Measurements from ENCODE around the gene TIMP2.
"Not testable (repeated sequence)": the region's sequence is repeated elsewhere in the genome, so short reads cannot be mapped to it uniquely, and the experiment has no call there.

TIMP2 gene

DNA sequence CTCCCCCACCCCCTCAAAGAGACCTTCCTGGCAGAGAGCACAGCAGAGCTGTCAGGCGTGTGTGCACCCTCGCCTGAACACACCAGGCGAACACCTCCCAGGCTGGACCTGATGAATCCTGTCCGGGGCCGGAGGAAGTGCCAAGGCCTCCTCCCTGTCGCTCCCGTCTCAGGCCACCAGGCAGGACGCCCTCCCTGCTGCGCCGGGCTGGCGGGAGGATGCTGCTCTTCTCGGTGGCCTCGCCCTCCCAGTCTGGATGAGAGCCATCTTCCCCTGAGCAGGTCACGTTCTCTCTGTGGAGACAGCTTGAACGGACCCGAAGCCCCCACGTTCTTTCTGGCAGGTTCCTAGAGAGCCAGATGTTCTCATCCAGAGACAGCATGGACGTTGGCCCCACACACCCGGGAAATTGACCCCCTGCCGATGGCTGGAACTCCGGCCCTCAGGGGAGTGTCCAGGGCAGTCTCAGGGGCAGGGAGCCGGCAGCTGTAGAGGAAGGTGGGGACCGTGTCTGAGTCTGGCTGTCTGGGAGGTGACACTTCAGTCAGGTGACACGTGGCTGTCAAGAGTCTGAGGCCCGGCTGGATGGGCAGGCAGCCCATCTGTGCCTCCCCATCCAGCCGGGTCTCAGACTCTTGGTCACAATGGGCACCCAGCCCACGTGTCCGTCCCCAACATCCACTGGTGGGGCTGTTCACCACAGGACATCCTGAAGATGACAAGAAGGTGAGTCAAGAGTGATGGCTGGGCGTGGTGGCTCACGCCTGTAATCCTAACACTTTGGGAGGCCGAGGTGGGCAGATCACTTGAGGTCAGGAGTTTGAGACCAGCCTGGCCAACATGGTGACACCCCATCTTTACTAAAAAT is 5.0 kb upstream of the TIMP2 start:
- DNase-seq, result no peak

DNA sequence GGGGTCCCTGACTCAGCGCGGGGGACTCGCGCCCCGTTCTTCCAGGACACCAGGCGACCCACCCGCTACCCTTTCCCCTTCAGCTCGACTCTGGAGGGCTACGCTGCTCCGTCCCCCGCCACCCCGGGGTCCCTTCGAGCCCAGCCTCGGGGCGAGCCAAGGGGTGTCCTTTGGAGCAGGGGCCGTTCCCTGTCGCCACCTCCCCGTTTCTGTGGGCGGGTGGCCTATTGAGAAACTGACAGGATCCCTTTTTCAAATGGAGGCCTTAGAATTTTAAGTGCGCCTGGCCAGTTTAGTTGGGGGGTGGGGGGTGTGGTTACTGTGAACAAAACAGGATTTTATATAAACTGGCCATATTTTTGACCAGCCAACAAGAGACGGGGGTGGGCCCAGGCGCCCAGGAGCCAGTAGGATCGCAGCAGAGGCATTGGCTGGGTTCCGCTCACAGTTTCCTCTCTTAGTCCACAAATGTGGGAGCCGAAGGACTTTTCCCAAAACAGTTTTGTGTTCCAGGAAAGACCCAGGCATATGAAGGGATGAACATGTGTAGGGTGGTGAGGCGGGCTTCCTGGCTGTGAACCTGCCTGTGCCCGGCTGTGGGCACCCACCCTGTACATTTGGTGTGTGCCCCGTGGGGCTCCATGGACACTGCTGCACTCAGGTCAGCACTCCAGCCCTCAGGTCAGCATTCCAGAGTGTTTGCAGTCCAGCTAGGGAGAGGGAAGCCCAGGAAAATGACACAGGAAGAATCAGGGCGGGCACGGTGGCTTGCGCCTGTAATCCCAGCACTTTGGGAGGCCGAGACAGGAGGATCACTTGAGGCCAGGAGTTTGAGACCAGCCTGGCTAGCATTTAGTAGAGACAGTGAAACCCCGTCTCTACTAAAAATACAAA is 722 bp upstream of the TIMP2 start:
- DNase-seq, result no peak

DNA sequence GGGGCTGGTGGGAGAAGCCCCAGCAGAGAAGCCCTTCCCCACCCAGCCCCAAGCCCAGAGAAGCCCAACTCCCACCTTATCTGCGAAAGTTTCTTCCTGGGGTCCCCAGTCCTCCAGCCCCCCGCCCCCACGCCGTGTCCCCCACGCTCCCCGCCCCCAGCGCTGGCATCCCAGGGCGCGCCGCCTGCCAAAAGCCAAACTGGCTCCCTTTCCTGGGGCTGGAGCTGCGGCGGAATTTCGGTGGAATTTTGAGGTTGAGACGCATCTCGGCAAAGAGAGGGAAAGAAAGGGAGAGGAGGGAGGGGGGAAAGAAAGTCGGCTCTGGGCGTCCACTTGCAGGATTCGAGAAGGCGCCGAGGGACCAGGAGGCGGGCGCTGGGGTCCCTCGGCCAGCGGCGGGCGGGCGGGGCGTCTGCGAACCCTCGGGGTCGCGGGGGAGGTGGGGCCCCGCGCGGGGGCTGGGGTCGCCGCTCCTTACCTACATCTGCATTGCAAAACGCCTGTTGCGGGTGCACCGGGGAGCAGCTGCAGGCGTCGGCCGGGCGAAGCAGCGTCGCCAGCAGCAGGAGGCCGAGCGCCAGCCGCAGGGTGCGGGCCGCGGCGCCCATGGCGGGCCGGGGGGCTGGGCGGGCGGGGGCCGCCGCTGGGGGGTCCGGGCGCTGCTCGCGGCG is 571 bp downstream of the TIMP2 start:
- DNase-seq, result no peak

DNA sequence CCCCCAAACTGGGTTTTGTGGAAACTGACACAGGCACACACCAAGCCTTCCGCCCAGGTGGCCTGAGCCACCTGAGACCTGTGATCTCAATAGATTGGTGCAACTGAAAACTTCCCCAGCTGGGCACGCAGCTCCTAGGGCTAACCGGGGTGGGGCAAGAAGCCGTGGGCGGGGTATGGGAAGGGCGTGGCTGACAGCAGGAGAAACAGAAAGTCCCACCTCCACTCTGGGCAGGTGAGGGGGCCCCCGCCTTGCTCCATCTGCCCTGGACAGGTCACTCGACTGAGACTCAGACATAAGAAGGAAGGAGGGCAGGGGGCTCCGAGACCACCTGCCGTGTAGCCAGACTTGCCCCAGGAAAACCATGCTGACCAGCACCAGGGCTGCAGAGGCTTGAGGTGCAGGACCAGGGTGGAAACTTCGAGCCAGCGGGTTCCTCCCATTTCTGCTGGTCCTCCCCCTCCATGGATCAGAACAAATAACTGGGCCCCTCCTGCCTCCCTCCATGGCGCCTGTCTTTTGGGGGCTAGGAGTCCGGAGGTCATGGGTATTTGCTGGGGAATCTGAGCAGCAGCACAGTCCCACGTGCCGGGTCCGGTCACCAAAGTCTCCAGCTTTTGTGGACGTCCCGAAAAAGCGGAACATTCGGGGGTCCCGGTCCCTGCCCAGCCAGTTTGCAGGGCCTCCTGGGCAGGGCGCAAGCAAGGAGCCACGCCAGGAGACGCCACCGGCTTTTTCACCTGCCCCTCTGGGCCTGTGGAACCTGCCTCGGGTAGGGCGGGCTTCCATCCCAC is 1.3 kb downstream of the TIMP2 start:
- no peak for DNase-seq

DNA sequence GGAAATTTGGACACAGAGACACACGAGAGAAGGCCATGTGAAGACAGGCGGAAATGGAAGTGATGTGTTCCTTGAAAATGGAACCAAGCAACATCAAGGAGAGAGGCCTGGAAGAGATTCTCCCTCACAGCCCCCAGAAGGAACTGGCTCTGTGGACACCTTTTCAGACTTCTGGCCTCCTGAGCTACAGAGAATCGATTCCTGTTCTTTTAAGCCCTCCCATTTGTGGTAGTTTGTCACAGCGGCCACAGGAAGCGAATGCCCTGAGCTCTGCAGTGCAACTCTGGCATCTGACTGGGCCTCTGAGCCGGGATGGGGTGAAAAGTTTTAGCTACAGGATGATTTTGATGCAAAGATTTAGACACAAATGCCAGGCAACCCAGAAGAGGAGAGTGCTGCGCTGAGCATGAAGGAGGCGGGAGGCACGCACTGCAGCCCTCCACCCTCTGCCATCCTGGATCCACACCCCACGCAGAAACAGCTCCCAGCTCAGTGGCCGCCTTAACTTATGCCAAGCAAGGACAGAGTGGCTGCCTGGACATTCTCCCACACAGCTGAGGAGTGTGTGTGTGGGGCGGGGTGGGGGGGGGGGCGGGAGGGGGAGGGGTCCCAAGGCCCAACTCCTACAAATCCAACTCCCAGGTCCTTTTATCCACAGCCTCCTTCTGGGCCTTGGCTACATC is 2.2 kb downstream of the TIMP2 start:
- DNase-seq, result no peak

DNA sequence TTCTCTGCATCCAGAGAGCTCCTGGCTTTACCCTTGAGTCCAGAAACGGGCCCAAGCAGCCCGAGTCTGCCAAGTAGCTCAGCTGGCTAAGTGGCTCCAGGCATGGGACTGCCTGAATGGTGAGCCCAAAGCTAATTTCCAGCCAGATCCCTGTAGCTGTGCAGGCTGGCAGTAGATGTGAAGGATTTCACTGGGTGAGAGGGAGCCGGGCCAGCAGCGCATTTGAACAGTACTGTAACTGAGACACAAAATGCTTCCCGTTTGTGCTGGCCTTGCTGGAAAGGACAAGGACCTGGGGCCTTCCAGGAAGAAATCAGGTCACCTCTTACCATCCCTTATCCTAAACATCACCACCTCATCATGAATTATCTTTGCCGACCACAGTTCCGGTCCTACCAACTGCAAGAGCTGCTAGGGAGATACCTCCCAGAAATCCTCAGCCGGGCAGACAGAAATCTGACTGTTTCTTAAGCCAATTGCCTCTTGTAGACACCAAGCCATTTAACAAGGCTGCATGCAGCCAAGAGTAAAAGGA is 3.7 kb downstream of the TIMP2 start:
- DNase-seq, result no peak

DNA sequence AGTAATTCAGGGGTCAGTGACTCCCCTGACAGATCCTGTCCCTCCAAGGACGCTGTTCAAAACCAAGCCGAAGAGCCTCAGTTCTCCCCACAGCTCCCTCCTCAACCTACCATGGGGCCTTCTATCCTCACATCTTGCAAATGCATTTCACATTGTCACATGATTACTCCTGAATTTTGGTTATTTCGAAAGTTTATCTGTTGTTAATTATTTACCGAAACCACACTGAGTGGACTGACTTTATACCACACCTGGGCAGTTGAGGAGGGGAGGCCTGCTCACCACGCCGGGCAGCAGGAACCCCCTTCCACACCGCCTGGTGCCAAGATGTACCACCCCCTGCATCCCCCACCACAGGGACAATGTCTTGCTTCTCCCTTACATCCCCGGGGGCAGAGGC is 4.7 kb downstream of the TIMP2 start:
- DNase-seq, result no peak

DNA sequence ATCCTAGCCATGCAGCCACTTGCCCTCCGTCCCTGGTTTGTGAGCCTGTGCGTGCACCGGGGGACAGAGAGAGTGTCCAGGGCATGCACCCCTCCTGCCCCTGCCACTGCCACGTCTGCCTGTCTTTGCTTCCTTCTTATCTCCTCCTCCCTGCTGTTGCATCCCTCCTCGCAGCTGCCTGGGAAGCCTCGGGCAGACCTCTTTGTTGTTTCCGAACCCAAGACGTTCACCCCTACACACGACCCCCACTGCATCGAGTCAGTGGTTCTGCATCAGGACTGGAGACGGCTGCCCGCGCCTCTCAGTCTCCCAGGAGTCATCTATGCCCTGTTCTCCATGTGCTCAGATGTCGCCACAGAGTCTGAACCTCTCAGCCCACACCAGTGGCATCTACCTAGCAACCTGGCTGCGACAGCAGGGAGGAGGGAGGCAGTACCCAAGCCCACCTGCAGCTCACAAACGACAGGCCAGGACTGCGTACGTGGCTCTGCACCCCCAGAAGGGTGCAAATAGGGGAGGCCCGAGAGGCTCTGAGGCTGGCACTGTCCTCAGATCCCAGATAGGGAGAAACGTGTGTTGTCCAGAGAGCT is 5.2 kb downstream of the TIMP2 start:
- DNase-seq, result no peak

DNA sequence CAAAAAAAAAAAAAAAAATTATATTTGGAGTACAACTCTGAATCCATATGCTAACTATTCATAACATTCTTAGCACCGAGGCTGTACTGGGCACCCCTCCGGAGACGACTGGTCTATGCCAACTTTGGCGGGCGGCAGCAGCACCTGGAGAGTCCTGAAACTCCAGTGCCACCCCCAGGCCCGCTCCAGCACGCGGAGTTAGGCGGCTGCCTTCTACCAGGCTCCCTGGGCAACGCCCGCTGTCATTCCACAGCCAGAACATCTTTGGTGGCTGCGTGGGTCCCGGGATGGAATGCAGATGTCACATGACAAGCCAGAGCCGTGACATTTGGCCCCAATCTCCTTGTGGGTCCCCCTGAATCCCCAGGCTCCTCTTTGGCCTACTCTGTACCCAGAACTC is 6.2 kb downstream of the TIMP2 start:
- no peak for DNase-seq

DNA sequence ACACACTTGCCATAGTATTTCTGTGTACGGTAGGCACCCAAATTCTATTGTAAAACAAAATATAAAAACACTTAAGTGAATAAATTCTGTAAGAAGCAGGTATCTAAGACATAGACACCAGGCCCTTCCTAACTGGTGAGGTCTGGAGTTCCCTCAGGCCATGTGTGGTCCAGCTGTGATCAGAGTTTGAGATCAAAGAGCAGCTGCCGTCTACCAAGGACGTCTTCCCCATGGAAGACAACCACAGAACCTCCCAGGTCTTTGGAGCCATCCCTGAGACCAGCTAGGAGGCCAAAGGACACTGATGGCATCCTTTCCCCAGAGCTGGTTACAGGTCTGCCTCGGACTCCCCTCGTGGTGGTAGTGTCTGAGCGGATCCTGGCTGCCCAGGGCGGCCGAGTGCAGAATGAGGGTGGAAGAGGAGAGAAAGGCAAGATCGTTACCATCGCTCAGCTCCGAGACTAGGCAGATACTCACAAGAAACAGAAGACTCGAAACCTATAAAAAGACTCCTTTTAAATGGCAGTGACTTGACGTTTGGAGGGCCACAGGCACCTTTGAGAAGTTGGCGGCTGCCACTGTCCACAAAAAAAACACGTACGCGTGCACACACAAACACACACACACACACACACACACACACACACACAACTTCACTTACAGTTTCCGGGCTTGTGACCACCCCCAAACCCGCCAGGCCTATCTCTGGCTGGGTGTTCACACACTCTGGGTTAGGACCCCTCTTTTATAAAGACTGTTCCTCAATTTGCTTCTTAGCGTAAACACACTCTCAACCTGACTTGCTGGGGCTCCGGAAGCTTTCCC is 7.5 kb downstream of the TIMP2 start:
- DNase-seq, result no peak

DNA sequence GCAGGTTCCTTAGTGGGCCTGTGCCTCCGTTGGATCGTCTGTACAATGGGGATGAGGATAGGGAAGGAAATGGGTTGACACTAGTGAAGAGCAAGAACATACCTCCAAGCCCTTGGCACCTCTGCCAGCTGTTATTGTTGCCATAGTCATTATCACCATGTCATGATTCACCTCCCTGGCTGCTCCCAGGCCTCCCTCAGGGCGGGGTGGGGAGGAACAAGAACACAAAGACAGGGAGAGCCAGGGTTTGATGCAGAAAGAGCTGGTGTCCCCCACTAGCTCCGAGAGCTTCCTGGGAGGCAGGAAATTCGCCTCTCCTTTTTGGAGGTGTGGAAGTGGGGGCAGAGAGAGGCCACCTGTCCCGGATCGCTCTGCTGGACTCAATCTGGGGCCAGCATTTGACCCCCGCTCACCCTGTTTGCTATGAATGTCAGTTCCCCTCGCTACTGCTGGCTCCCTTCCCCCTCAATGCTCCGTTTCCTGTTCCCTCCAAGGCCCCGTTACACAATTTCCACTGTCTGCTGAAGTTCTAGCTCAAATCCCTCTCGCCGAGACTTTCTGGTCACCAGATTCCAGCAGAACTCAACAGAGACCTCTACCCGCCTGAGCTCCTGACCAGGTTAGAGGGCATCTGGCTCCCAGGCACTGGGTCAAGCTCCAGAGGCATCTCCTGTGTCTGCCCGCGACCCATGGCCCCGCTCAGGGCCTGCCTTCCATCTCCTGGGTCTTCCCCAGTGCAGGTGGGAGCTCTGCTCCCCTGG is 9.1 kb downstream of the TIMP2 start:
- no peak for DNase-seq

DNA sequence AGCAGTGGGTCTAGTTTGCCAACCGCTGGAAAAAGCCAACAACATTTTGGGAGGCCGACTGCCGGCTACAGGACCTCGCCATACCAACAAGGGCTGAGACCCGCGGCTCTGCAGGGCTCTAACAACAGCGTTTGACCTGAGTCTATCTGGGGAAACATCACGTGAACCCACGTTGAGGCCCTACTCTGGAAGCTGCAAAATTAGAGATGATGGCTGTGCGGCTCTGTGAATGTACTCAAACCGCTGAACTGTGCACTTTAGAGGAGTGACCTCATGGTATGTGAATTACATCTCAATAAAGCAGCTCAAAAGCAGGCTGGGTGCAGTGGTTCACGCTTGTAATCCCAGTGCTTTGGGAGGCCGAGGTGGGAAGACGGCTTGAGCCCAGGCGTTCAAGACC is 12.1 kb downstream of the TIMP2 start:
- DNase-seq, result no peak

DNA sequence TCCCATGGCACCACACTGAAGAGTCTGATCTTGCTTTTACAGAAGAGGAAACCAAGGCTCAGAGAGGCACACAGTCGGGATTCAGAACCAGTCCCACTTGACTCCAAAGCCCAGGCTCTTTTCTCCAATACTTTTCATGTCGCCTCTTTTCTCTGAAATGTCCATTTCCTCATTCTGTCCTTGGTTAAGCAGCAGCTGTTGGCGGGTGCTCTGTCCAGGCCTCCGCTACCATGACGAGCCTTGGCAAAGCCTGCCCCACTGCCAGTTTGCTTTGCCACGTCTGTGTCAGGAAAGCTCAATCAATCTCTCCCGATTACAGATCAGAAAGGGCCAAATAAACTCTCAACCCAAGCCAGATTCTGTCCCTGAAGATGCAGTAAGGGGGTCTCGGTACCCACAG is 13.1 kb downstream of the TIMP2 start:
- DNase-seq, result no peak

DNA sequence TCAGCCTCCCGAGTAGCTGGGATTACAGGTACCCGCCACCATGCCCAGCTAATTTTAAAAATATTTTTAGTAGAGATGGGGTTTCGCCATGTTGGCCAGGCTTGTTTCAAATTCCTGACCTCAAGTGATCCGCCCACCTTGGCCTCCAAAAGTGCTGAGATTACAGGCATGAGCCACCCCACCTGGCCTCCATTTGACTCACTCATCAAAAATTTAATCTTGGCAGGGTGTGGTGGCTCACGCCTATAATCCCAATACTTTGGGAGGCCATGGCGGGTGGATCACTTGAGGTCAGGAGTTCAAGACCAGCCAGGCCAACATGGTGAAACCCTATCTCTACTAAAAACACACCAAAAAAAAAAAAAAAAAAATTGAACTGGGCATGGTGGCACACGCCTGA is 13.6 kb downstream of the TIMP2 start:
- not testable (repeated sequence) for DNase-seq

DNA sequence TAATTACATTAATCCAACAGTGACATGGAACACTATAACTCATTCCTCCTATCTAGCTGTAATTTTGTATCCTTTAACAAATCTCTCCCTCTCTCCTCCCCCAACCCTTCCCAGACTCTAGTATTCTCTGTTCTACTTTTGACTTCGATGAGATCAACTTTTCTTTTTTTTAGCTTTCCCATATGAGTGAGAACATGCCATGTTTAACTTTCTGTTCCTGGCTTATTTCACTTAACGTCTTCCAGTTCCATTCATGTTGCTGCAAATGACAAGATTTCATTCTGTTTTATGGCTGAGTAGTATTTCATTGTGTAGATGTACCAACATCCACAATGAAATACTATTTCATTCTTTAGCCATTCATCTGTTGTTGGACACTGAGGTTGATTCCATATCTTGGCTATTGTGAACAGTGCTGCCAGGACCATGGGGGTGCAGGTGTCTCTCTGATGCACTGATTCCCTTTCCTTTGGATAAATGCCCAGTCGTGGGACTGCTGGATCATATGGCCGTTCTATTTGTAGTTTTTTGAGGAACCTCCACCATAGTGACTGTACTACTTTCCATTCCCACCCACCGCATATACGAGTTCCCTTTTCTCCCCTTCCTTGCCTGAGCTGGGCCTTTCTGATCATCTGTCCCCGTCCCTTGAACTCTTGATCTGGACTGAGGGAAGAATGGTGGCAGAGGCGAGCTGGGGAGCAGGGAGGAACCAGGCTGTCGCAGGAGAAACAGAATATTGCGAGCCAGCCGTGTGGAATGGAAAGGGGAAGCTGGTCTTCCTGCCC is 14.5 kb downstream of the TIMP2 start:
- DNase-seq, result no peak

DNA sequence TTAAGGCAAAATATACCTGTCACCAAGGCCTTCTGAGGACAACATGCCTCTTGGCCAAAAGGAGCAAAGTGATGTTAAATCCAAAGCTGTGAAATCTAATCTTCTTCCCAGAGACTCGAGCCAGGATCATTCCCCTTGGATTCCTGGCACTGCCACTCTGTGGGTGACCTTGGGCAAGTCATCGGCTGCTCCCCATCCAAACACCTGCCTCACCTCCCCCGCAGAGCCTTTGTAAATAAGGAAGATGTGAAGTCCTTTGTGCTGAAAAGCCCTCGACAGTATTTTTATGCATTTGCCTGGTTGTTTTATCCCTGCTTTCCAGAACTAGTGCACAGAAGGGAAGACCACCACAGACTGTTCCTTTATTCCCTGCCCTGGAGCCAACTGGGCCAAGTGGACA is 16.8 kb downstream of the TIMP2 start:
- no peak for DNase-seq

DNA sequence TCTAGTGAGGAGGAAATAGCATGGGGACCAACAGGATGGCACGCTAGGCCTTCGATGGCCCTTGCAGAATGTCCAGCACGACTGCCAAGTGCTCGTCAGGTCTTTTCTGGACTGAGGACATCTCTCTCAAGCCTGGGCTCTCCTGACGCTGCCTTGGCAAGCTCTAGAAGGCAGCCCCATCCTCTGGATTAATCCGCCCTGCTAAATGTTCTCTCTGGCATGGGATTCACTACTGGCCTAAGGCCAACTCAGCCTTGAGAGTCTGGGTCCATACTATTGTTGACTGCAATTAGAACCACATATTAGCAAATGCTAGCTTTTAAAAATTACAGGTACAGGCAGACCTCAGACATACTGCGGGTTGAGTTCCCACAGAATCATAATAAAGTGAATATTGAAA is 19.6 kb downstream of the TIMP2 start:
- DNase-seq, result no peak

DNA sequence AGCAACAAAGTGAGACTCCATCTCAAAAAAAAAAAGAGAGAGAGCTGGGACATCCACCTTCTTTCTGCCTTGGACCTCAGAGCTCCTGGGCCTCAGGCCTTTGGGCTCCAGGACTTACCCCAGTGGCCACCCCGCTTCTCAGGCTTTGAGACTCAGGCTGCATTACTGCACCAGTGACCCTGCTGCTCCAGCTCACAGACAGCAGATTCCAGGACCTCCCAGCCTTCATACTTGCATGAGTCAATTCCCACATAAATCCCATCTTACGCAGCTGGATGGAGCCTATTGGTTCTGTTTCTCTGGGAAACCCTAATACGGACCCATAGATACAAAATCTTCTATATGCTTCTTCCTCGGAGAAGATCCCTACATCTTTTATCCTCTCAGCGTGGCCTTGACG is 20.1 kb downstream of the TIMP2 start:
- no peak for DNase-seq

DNA sequence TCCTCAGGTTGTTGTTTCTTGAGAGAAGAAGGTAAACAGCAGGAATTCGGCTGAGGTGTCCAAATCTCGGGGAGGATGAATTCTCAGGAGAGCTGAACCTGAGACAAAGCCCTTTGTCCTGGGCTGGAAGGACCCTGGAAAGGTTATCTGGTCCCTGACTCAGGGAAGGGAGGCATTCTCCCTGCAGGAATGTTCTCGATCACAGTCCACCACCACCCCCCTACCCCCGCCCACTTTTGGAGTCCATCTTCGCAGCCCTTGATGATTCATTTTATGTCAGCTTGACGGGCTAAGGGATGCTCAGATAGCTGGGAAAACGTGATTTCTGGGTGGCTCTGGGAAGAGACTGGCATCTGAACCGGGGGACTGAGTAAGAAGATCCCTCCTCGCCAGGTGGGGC is 20.8 kb downstream of the TIMP2 start:
- no peak for DNase-seq

Data from NCI-H2107 (cell line).